ENCODE data around the gene SHANK3. TPM values are rescaled to one million over a fixed set of nuclear protein-coding genes. Genes with fewer than 3 reads are reported as not detected.

SHANK3 gene
- total RNA-seq, 6 experiments from 2014 or later, result 9.7 to 16.0 (median 14.8) TPM

DNA sequence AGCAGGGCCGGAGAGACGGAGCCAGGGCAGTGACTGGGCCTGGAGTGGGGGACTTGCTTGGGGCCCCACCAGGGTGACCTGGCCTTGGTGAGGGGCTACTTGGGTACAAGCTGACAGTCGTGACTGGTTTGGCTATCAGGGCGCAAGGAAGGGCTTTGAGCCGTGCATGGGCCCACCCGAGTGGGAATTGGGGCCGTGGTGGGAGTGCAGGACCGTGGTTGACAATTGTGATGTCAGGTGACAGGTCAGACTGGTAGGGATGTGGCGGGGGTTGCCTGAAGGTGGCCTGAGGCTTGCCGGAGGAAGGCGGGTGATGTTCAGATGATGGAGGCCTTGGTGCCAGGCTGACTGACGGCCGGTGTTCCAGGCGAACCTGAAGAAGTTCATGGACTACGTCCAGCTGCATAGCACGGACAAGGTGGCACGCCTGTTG is 5.6 kb downstream of the SHANK3 start:
- no peaks in the 10 kb centered on the region for H3K36me3 ChIP-seq
- TF ChIP-seq, protein P1, sequence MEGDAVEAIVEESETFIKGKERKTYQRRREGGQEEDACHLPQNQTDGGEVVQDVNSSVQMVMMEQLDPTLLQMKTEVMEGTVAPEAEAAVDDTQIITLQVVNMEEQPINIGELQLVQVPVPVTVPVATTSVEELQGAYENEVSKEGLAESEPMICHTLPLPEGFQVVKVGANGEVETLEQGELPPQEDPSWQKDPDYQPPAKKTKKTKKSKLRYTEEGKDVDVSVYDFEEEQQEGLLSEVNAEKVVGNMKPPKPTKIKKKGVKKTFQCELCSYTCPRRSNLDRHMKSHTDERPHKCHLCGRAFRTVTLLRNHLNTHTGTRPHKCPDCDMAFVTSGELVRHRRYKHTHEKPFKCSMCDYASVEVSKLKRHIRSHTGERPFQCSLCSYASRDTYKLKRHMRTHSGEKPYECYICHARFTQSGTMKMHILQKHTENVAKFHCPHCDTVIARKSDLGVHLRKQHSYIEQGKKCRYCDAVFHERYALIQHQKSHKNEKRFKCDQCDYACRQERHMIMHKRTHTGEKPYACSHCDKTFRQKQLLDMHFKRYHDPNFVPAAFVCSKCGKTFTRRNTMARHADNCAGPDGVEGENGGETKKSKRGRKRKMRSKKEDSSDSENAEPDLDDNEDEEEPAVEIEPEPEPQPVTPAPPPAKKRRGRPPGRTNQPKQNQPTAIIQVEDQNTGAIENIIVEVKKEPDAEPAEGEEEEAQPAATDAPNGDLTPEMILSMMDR (IDR thresholded peaks at IDR 0.05), result no peak
- TF ChIP-seq POLR2A (IDR thresholded peaks at IDR 0.05), result no peak
- no CpG with 5 or more reads among the region's 17 CpGs for WGBS (ENCODE audit: insufficient coverage, low coverage, low lambda C conversion rate, missing lambda C conversion rate)
- no peaks in the 10 kb centered on the region for H3K4me1 ChIP-seq
- no peak overlapping the region for H3K4me3 ChIP-seq
- intact Hi-C loops (cut with DNase I), result no loop called here
- no peaks in the 10 kb centered on the region for H3K9me3 ChIP-seq
- no peaks in the 10 kb centered on the region for H3K27me3 ChIP-seq
- no peak overlapping the region for H3K27ac ChIP-seq
- ATAC-seq (no peak), DNase-seq (no peak)

DNA sequence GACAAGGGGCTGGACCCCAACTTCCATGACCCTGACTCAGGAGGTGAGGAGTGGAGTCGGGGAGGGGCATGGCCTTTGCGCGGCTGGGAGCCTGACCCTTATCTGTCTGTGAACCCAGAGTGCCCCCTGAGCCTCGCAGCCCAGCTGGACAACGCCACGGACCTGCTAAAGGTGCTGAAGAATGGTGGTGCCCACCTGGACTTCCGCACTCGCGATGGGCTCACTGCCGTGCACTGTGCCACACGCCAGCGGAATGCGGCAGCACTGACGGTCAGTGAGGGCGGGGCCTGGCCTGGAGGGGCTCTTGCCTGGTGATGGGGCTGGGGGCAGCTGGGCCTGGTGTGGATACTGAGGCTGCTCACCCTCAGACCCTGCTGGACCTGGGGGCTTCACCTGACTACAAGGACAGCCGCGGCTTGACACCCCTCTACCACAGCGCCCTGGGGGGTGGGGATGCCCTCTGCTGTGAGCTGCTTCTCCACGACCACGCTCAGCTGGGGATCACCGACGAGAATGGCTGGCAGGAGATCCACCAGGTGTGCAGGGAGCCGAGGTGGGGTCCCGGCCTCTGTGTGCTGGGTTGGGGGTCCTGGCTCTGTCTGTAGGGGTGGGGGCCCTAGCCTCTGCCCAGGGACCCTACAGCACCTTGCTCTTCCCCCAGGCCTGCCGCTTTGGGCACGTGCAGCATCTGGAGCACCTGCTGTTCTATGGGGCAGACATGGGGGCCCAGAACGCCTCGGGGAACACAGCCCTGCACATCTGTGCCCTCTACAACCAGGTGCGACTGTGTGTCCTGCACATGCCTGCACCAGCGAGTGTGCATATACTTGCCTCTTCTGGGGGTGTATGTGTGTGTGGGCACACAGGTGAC is 6.3 kb downstream of the SHANK3 start:
- no peaks in the 10 kb centered on the region for H3K27me3 ChIP-seq
- DNase-seq (no peak), ATAC-seq (no peak)
- TF ChIP-seq POLR2A (IDR thresholded peaks at IDR 0.05), result no peak
- TF ChIP-seq, protein P1 (IDR thresholded peaks at IDR 0.05), result no peak
- no peak overlapping the region for H3K4me3 ChIP-seq
- no peaks in the 10 kb centered on the region for H3K36me3 ChIP-seq
- H3K27ac ChIP-seq, result no peak overlapping the region
- no CpG with 5 or more reads among the region's 30 CpGs for WGBS (ENCODE audit: insufficient coverage, low coverage, low lambda C conversion rate, missing lambda C conversion rate)
- no peaks in the 10 kb centered on the region for H3K9me3 ChIP-seq
- intact Hi-C loops (cut with DNase I), result no loop called here
- H3K4me1 ChIP-seq, result no peaks in the 10 kb centered on the region

DNA sequence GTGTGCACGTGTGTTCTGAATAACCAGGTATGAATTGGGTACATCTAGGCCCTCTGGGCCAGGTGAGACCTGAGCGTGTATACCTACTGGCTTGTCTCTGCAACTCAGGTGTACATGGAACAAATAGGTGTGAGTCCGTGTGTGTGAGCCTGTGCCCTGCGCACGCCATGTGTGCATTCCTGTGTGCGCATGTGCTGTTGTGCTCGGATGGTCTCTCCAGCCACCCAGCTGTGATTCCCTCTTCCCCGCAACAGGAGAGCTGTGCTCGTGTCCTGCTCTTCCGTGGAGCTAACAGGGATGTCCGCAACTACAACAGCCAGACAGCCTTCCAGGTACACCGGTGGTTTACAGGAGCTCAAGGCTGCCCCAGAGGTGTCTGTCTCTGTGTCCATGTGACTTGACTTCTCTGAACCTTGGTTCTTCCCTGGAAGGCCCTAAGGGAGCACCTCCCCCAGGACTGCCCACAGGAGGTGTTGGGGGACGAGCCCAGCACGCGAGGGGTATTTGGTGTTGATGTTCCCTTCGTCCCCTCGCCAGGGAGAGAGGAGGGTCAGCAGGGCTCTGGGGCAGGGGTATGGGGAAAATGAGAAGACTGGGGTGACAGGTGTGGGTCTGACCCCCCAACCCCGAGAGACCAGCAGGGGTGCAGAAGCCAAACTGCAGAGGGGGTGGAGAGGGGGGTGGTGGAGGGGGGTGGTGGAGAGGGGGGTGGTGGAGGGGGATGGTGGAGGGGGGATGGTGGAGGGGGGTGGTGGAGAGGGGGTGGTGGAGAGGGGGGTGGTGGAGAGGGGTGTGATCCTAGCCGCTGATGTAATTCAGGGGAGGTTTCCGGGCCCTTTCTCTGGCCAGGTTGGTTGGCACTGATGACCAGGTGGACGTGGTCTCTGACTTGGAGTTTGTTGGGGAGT is 10.7 kb downstream of the SHANK3 start:
- Histone ChIP-seq H3K4me3 (no peak overlapping the region), H3K4me1 (no peaks in the 10 kb centered on the region), H3K9me3 (no peaks in the 10 kb centered on the region), H3K27ac (no peak overlapping the region), H3K36me3 (no peaks in the 10 kb centered on the region), H3K27me3 (no peaks in the 10 kb centered on the region)
- TF ChIP-seq, protein P1 (IDR thresholded peaks at IDR 0.05), result no peak
- no peak for TF ChIP-seq POLR2A (IDR thresholded peaks at IDR 0.05)
- ATAC-seq, result peak in 1 of 4 donors; percentile 24
- intact Hi-C loops (cut with DNase I), result no loop called here
- no peak for DNase-seq
- WGBS (ENCODE audit: insufficient coverage, low coverage, low lambda C conversion rate, missing lambda C conversion rate), result 76% methylated on average over 12 of the region's 21 CpGs

DNA sequence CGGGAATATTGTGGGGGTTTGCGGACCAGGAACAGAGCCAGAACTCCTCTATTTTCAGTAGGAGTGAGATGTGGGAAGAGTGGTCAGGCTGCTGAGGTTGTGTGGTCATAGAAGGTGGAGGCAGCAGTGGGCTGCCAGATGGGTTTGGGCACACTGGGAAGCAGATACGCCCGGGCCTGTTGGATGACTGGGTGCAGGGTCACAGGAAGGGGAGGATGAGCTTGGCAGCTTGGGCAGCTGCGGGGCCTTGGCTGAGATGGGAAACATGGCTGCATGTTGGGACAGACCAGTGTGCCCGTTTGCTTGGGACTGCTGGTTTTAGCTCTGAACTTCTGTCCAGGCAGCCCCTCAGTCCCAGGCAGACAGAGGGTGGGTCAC is 11.4 kb downstream of the SHANK3 start:
- 75% methylated on average over 3 of the region's 6 CpGs for WGBS (ENCODE audit: insufficient coverage, low coverage, low lambda C conversion rate, missing lambda C conversion rate)
- Histone ChIP-seq H3K27ac (no peak overlapping the region), H3K36me3 (no peaks in the 10 kb centered on the region), H3K9me3 (no peaks in the 10 kb centered on the region), H3K27me3 (no peaks in the 10 kb centered on the region), H3K4me3 (no peak overlapping the region), H3K4me1 (no peaks in the 10 kb centered on the region)
- intact Hi-C loops (cut with DNase I), result no loop called here
- DNase-seq (no peak), ATAC-seq (peak in 1 of 4 donors; percentile 10)
- no peak for TF ChIP-seq POLR2A (IDR thresholded peaks at IDR 0.05)
- TF ChIP-seq, protein P1 (IDR thresholded peaks at IDR 0.05), result no peak
